Mesothelial cell of epicardium (in vitro differentiated cells): ENCODE results near the gene GBE1. TPM values are rescaled to one million over a fixed set of nuclear protein-coding genes. Genes with fewer than 3 reads are reported as not detected.

Source experiments
- DNase-seq, 2 experiments: peaks; one replicate each; pipeline ENCODE4 v3.0.0; 2021; ENCODE audit warnings: low spot score in 2 of 2; ENCODE audit not compliant: unreplicated experiment in 2 of 2
- H3K27ac Mint-ChIP-seq: 2 replicates; pipeline ENCODE4 v1.8.0; 2021; ENCODE audit warnings: mixed read lengths
- H3K27me3 Mint-ChIP-seq: 2 replicates; pipeline ENCODE4 v1.8.0; 2021; ENCODE audit warnings: low read depth, mixed read lengths
- H3K36me3 Mint-ChIP-seq: 2 replicates; pipeline ENCODE4 v1.8.0; 2021; ENCODE audit warnings: mixed read lengths
- H3K4me1 Mint-ChIP-seq: 2 replicates; pipeline ENCODE4 v1.8.0; 2021; ENCODE audit warnings: mixed read lengths
- H3K4me3 Mint-ChIP-seq: 2 replicates; pipeline ENCODE4 v1.8.0; 2021; ENCODE audit warnings: mild to moderate bottlenecking, moderate library complexity, mixed read lengths
- H3K9me3 Mint-ChIP-seq: 2 replicates; pipeline ENCODE4 v1.8.0; 2021; ENCODE audit warnings: mixed read lengths
- total RNA-seq: library from RNA; stranded (reverse); gene quantifications from 3 replicates; pipeline ENCODE4 v1.2.1, GENCODE V29; 2021
- TF ChIP-seq, protein P1 (sequence below): fragments of 200-600 bp; sonication (generic); IDR thresholded peaks from one replicate; pipeline ENCODE4 v1.5.0; 2021; ENCODE audit warnings: antibody characterized with exemption; ENCODE audit not compliant: unreplicated experiment

The GBE1 gene
- total RNA-seq, 1 donor from 2014 or later = 10.8 TPM

DNA sequence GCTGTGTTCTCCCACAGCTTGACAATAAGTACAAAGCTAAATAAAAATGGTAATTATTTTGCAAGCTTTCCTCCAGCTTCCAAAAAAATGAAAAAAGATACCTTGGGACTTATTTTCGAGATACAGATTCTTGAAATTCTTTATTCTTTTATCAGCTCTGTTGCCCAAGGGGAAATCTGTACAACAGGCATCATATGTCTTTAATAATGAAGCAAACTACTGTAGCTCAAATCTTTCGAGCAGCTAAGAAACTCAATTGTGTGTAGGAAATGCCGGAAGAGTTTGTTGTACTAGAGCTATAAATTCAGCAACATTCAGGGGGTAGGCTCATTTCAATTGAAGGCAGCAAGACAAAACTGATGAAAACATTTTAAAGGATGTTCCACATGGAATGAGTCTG lies 297.7 kb downstream of the GBE1 start:
- DNase-seq = no peak
- Mint-ChIP-seq H3K27me3 (peaks cover 2% of the 10 kb centered on the region), H3K9me3 (no peaks in the 10 kb centered on the region), H3K36me3 (no peaks in the 10 kb centered on the region), H3K27ac (peak overlapping the region; percentile 26), H3K4me3 (no peak overlapping the region), H3K4me1 (peaks cover 28% of the 10 kb centered on the region)
- TF ChIP-seq, protein P1, sequence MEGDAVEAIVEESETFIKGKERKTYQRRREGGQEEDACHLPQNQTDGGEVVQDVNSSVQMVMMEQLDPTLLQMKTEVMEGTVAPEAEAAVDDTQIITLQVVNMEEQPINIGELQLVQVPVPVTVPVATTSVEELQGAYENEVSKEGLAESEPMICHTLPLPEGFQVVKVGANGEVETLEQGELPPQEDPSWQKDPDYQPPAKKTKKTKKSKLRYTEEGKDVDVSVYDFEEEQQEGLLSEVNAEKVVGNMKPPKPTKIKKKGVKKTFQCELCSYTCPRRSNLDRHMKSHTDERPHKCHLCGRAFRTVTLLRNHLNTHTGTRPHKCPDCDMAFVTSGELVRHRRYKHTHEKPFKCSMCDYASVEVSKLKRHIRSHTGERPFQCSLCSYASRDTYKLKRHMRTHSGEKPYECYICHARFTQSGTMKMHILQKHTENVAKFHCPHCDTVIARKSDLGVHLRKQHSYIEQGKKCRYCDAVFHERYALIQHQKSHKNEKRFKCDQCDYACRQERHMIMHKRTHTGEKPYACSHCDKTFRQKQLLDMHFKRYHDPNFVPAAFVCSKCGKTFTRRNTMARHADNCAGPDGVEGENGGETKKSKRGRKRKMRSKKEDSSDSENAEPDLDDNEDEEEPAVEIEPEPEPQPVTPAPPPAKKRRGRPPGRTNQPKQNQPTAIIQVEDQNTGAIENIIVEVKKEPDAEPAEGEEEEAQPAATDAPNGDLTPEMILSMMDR = no peak

DNA sequence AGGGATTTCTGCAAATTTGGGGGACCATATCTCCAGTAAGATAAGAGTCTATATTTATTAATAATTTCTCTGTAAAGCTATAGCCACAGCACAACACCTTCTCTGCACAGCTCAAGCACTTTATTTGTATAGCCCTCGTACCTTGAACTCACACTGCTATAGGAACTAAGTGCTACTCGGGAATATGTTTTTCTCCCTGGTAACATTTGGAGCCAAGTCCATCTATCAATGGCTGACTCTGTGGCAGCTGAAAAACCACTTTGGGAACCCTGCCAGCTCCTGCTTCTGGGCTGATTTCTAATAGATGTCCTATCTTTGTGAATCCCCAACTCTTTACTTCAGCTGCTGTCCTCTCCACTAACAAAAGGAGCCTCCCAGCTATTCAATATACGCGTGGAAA lies 298.5 kb downstream of the GBE1 start:
- TF ChIP-seq, protein P1 = no peak
- Mint-ChIP-seq H3K27me3 (peaks cover 2% of the 10 kb centered on the region), H3K4me1 (peaks cover 28% of the 10 kb centered on the region), H3K36me3 (no peaks in the 10 kb centered on the region), H3K4me3 (no peak overlapping the region), H3K27ac (no peak overlapping the region), H3K9me3 (no peaks in the 10 kb centered on the region)
- peak in 1 of 2 experiments; percentile 58 for DNase-seq

DNA sequence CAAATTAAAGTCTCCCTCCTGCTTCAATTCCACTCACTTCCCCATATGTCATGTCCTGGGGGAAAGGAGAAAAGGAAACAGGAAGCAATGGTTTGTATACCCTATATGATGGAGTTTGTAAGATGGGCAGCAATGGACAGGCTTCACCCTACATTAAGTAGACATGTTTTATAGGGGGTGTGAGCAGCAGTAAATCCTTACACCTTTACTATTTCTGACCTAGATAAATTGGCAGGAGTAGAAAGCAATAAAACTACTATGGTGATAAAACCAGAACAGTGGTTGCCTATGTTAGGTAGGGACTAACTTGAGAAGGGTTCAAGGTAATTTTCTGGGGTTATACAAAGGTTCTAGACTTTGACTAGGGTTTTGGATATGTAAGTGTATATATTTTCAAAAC lies 301.7 kb downstream of the GBE1 start:
- Mint-ChIP-seq H3K4me3 (no peak overlapping the region), H3K4me1 (peaks cover 20% of the 10 kb centered on the region), H3K27me3 (peaks cover 2% of the 10 kb centered on the region), H3K9me3 (peaks cover 4% of the 10 kb centered on the region), H3K27ac (no peak overlapping the region), H3K36me3 (no peaks in the 10 kb centered on the region)
- no peak for DNase-seq
- TF ChIP-seq, protein P1 = no peak

DNA sequence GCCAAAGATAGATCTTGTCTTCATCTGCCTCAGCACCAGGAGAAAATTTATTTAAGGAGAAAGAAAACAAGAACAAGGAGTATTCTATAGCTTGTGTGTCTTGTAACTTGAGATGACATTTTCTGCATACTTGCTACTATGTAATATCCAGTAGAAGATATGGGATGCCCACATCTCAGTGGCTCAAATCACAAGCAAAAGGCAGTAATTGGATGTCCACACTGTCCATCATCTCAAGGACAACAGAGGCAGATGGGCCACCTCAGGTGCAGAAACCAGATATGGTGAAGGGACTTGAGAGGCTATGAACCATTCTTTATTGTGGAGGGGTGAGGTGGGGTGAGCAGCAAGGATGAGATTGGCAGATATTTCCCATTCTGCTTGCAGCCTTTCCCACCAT lies 309.0 kb downstream of the GBE1 start:
- Mint-ChIP-seq H3K4me1 (peaks cover 15% of the 10 kb centered on the region), H3K9me3 (peaks cover 4% of the 10 kb centered on the region), H3K4me3 (no peak overlapping the region), H3K27ac (no peak overlapping the region), H3K36me3 (no peaks in the 10 kb centered on the region), H3K27me3 (no peaks in the 10 kb centered on the region)
- DNase-seq = no peak
- TF ChIP-seq, protein P1 = no peak

DNA sequence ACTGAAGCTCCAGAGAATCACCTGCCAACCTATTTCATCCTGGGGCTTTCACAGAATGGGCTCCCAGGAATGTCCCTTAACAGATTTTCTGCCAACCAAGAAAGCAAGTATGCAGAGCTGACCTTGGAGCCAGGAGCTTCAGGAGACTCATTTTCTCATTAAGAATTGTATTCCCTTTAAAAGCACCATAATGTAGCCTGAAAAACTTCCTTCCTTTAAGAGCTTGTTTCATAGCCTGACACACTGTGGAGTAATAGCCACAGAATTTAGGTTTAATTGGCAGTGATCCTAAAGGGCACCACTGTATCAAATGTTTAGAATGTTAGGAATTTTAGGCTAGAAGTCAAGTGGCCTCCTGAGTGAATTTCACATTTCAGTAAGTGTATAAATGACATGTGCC lies 309.8 kb downstream of the GBE1 start:
- no peaks in the 10 kb centered on the region for H3K27me3 Mint-ChIP-seq
- no peaks in the 10 kb centered on the region for H3K36me3 Mint-ChIP-seq
- DNase-seq = no peak
- peaks cover 4% of the 10 kb centered on the region for H3K9me3 Mint-ChIP-seq
- peaks cover 15% of the 10 kb centered on the region for H3K4me1 Mint-ChIP-seq
- TF ChIP-seq, protein P1 = no peak
- H3K4me3 Mint-ChIP-seq = no peak overlapping the region
- H3K27ac Mint-ChIP-seq = no peak overlapping the region

DNA sequence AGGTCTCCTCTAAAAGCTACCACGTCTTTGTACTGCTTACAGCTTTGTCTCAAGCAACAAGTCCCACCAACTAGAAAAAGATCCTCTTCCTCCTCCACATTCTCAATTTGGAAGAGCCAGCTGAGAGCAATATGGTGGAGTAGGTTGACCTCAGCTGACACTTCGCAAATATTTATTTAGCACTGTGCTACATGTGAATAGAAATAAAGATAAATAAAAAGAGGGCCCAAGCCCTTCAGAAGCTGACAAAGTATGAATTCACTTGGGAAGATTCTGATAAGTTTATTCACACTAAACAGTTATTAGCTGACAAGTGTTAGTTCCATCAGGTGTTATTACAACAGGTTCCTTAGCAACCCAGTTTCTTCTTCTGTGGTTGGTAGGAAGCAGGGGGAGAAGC lies 310.3 kb downstream of the GBE1 start:
- Mint-ChIP-seq H3K9me3 (peaks cover 4% of the 10 kb centered on the region), H3K4me3 (no peak overlapping the region), H3K27ac (no peak overlapping the region), H3K27me3 (no peaks in the 10 kb centered on the region), H3K4me1 (peaks cover 15% of the 10 kb centered on the region), H3K36me3 (no peaks in the 10 kb centered on the region)
- no peak for DNase-seq
- TF ChIP-seq, protein P1 = no peak
